ENCODE results near the gene FSIP1.

FSIP1 gene

GRCh38 chr15:39642011-39642640, 140.5 kb downstream of the FSIP1 start:
- no peak for FAIRE-seq

DNA sequence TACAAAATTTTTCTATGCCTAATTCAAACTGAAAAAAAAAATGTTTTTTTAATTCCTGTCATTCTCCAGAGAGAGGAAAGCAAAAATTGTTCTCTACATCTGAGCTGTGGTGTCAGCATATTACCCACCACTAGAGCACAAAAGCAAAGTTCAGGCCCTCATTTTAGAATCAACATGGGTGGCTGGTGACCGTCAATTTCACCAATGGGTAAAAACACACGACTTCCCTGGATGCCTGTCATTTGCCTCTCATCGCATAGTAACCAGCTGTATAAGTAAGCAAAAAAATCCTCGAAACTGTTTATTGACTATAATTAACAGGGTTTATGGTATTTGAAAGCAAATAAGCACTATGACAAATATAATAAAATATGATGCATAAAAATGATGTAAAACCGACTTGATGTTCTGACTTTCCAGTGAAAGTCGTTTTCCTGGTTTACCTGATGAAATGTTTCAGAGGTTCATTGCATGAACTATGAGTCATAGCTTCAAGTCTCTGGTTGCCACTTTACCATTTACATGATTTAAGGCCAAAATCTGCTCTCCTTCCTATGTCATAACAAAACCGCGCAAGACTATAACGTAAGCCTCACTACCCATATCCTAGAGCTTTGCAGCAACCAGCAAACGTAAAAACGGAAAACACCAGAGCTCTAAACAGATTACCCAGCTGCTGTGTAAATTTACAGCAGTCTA, 141.3 kb downstream of the FSIP1 start:
- FAIRE-seq, result no peak

GRCh38 chr15:39640665-39641064, 142.0 kb downstream of the FSIP1 start:
- no peak for FAIRE-seq

DNA sequence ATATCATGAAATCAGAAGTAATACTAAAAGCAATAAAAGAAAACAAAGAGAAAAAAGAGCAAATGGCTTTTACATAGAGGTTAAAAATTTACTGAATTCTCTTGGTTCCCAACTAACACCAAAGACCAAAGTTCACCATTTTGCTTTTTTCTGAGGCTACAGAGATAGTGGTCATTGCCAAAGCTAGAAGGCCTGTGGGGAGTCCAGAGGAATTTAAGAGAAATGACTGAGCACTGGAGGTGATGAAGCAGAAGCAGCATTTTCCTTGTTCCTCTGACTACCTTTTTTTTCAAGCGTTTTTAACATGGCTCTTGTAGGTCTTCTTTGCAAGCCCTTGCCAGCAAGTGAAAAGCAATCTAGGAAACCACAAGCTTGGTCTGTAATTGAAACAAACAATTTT, 143.6 kb downstream of the FSIP1 start:
- FAIRE-seq, result no peak

GRCh38 chr15:39638041-39638440, 144.6 kb downstream of the FSIP1 start:
- no peak for FAIRE-seq

- no peak for FAIRE-seq
These were observed 151.3 kb downstream of the FSIP1 start for GRCh38 chr15:39631357-39631756.

GRCh38 chr15:39629906-39630305, 152.7 kb downstream of the FSIP1 start:
- FAIRE-seq, result no peak

GRCh38 chr15:39629371-39629770, 153.3 kb downstream of the FSIP1 start:
- no peak for FAIRE-seq

DNA sequence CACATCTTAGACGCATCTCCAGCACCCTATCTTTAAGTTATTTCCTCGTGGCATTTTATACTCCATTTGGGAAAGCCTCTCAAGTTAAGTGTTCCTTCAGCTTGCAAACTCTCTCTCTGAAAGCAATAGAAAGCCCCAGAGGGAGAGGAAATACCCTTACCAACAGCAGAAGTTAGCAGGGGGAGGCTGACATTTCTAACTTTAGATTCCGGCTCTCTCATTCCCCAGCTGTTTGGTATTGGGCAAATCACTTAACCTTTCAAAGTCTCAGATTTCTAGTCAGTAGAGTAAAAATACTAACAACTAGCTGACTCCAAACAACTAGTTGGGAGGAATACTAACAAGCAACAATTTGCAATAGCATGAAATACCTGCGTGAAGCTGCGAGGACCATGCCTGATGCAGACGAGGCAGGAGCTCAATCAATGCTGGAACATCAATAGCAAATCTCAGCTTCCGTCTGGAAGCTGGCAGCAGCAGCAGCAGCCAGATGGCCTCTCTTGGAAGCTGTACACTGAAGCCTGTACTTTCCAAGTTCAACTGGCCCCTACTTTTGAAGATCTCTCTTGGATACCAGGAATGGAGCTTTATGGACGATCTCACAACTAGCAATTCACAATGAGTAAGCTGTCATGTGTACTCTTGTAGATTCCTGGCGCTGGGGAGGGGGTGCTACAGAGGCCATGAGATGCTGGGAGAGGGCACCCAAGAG, 153.9 kb downstream of the FSIP1 start:
- no peak for FAIRE-seq

GRCh38 chr15:39628144-39628508, 154.5 kb downstream of the FSIP1 start:
- no peak for FAIRE-seq

GRCh38 chr15:39627451-39628143, 155.0 kb downstream of the FSIP1 start:
- no peak for FAIRE-seq

DNA sequence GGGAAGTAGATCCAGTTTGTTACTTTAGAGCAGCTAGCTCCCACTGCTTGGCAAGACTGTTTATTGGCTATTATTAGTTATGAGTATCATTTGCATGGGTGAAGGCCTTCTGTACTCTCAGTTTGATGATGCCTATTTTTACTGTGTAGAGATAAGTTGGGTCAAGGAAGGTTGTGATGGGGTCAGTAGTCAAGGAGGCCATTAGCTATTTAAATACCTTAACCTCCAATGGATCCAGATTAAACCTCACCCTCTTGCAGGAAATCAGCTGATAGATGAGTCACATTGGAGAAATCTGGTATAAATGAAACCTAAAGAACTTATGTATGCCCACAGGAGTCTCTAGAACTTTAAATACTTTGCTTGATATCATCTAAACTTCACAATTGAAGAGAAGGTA, 156.8 kb downstream of the FSIP1 start:
- FAIRE-seq, result no peak

- no peak for FAIRE-seq
These were observed 157.2 kb downstream of the FSIP1 start for GRCh38 chr15:39625451-39625850.

- FAIRE-seq, result no peak
These were observed 157.8 kb downstream of the FSIP1 start for GRCh38 chr15:39624806-39625205.

DNA sequence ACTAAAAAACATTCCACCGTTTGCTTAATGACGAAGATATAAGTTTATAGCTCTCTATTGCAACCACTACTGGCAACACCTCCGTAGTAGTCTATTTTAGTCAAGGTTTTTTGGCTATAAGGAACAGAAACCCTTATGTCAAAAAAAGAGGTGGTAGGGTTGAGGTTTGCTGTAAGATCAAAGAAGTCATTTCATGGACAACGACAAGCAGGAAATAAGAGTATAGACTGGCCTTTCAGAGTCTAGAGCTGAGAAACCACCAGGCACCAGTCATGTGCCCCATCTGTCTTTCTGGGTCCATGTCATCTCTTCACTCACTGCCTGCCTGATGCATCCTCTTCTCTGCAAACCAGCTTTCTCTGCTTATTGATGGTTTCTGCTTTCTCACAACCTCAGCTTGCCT, 159.1 kb downstream of the FSIP1 start:
- FAIRE-seq, result no peak

GRCh38 chr15:39622660-39623516, 159.8 kb downstream of the FSIP1 start:
- FAIRE-seq, result no peak

DNA sequence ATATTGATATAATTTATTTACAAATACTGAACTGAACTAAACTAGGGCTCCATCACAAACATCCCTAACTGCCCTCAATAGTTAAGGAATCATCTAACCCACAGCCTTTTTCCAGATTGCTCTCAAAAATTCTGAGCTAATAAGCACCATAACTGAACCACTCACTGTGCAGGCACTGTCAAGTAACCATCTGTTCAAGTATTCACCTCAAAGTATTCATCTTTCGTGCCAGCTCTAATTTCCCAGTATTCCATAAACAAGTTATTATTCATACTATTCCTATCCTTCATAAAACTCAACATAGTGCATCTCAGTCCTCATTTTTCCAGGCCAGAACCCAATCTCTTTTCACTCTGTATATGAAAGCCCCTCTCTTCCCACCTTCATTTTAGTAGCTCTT, 160.7 kb downstream of the FSIP1 start:
- no peak for FAIRE-seq

DNA sequence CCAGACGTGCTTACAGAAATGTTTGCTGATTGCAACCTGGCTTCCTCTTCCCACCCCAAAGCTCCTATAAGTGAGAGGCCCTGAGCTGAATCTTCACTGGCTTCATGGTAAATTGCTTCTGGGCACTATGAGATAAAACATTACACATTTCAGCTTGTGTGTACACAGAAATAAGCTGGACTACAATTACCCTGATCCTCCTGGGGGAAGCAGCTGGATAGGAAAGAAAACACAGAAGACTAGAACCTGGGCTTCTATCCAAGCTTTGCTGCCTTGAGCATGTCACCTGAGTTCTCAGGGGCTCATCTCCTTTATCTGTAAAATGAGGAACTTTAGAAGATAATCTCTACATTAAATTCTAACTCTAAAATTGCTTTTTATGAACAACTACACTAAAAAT, 161.4 kb downstream of the FSIP1 start:
- no peak for FAIRE-seq

- FAIRE-seq, result no peak
These were observed 164.4 kb downstream of the FSIP1 start for GRCh38 chr15:39618063-39618823.

- FAIRE-seq, result no peak
These were observed 165.7 kb downstream of the FSIP1 start for GRCh38 chr15:39616731-39617455.

- FAIRE-seq, result no peak
These were observed 168.8 kb downstream of the FSIP1 start for GRCh38 chr15:39613861-39614260.

All from A204.1 (cell line).